Testis (tissue), 3 donors: ENCODE measurements around the gene COL23A1. TPM values are rescaled to one million over a fixed set of nuclear protein-coding genes. Genes with fewer than 3 reads are reported as not detected.

Experiments
- DNase-seq: peaks from one replicate; pipeline ENCODE4 v3.0.0-alpha.2; 2019
- H3K27ac ChIP-seq, 2 donors: fragments of 200-600 bp; sonication (generic); one replicate each; pipeline ENCODE4 v1.5.1; 2019
- H3K27me3 ChIP-seq: fragments of 200-600 bp; sonication (generic); one replicate; pipeline ENCODE4 v1.5.1; 2019
- H3K36me3 ChIP-seq: fragments of 200-600 bp; sonication (generic); one replicate; pipeline ENCODE4 v1.5.1; 2017; ENCODE audit warnings: low read depth; ENCODE audit errors: missing control alignments
- H3K4me1 ChIP-seq: fragments of 200-600 bp; sonication (generic); one replicate; pipeline ENCODE4 v1.5.1; 2019
- H3K4me3 ChIP-seq, 2 donors: fragments of 200-600 bp; sonication (generic); one replicate each; pipeline ENCODE4 v1.5.1; 2017 to 2019
- H3K9me3 ChIP-seq: fragments of 200-600 bp; sonication (generic); one replicate; pipeline ENCODE4 v1.5.1; 2017
- CTCF ChIP-seq, 3 experiments: fragments of 450-650 bp in 2 of 3; fragments of 200-600 bp in 1 of 3; sonication (generic) in 1 of 3; IDR thresholded peaks; one replicate each; pipeline ENCODE4 v1.5.1; 2016 to 2019; ENCODE audit warnings: antibody characterized with exemption in 3 of 3, mild to moderate bottlenecking in 2 of 3, moderate library complexity in 1 of 3
- POLR2A ChIP-seq: fragments of 450-650 bp; IDR thresholded peaks from one replicate; pipeline ENCODE4 v1.6.1; 2017; ENCODE audit warnings: antibody characterized with exemption, mild to moderate bottlenecking, moderate library complexity
- WGBS, 2 donors: methylation state at CpG; one replicate each; pipeline ENCODE4 v1.1.5; 2018; 5-methylcytosine and 5-hydroxymethylcytosine counted together
- intact Hi-C: fragments of 100-400 bp; cut with DNase I; formaldehyde crosslinking; loops from one replicate; pipeline ENCODE4 v1.15.1; 2023; ENCODE audit warnings: low total_unique reads
- polyA plus RNA-seq: library from polyadenylated mRNA; stranded (reverse); fragments of 350-450 nt; fragmentation: Illumina TruSeq; extraction: RNeasy Lipid Tissue Mini Kit (QIAGEN cat#74804); gene quantifications from one replicate; pipeline ENCODE4 v1.2.3, GENCODE V29; 2014; ENCODE audit warnings: low read depth, low replicate concordance; ENCODE audit not compliant: insufficient read depth
- total RNA-seq, 2 donors: library from RNA; depleted of rRNA; stranded (reverse); fragments of >200 nt; gene quantifications; one replicate each; pipeline ENCODE4 v1.2.3, GENCODE V29; 2016

COL23A1 gene
- total and polyA plus RNA-seq, 3 donors from 2014 or later = 4.3 to 5.5 (median 5.0) TPM

DNA sequence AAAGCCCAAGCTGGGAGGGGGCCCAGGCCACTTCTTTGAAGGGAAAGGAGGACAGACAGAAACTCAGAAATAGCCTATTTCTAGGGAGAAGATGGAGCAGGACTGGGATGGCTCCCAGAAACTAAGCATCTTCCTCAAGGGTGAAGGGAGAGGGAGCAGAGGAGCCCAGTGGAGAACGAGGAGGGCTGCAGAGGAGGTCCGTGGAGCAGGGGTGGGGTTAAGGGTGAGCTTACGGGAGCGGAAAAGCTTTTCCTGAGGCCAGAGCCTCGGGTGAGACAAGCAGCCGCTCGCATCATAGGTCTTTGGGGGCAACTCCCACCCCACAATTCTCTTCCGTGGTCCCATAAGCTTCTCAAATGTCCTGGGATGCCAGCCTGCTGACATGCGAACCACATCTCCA lies 230.5 kb downstream of the COL23A1 start:
- WGBS, 2 donors = 65 to 68% methylated on average over 9 of the region's 9 CpGs
- TF ChIP-seq POLR2A (no peak), CTCF (IDR thresholded peaks at IDR 0.05) (no peak)
- intact Hi-C loops = no loop called here

GRCh38 chr5:178357678-178358077 lies 232.5 kb downstream of the COL23A1 start:
- Histone ChIP-seq H3K27me3 (no peaks in the 10 kb centered on the region), H3K4me1 (peaks cover 10% of the 10 kb centered on the region), H3K4me3 (no peak overlapping the region), H3K27ac (no peak overlapping the region), H3K36me3 (no peaks in the 10 kb centered on the region), H3K9me3 (no peaks in the 10 kb centered on the region)
- no peak for TF ChIP-seq CTCF (IDR thresholded peaks at IDR 0.05)
- TF ChIP-seq POLR2A = no peak
- WGBS, 2 donors = 62 to 84% methylated on average over 5 of the region's 5 CpGs
- intact Hi-C loops = no loop called here
- DNase-seq = no peak

More for the DNA sequence above, 230.5 kb downstream of the COL23A1 start:
- Histone ChIP-seq H3K9me3 (no peaks in the 10 kb centered on the region), H3K27ac (no peak overlapping the region), H3K27me3 (no peaks in the 10 kb centered on the region), H3K4me3 (no peak overlapping the region), H3K4me1 (peaks cover 10% of the 10 kb centered on the region), H3K36me3 (no peaks in the 10 kb centered on the region)
- no peak for DNase-seq

GRCh38 chr5:178357121-178357521 lies 233.1 kb downstream of the COL23A1 start:
- no peak overlapping the region for H3K27ac ChIP-seq
- no peak for DNase-seq
- no peak for TF ChIP-seq CTCF (IDR thresholded peaks at IDR 0.05)
- TF ChIP-seq POLR2A = no peak

DNA sequence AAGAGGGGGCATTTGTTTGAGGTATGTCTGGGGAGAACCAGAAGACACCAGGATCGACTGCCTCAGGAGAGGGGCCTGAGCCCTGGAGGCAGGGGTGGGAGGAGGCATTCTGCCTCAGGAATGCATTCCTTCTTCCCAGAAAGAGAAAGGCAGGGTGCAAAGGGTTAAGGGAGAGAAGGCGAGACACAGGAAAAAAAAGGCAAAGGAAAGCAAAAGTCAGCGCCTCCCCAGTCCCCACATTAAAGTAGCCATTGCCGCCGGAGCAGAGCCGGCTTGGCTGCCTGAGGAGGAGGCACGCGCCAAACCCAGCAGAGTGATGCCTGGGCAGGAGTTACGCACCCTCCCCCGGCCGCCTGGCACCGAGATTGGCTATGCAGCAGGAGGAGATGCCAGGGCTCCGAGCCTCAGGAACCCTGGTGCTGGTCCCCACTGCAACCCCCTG lies 233.7 kb downstream of the COL23A1 start:
- no peaks in the 10 kb centered on the region for H3K9me3 ChIP-seq
- TF ChIP-seq CTCF (IDR thresholded peaks at IDR 0.05) (no peak), POLR2A (no peak)
- intact Hi-C loops = no loop called here
- DNase-seq = peak; percentile 46
- H3K27ac ChIP-seq = no peak overlapping the region
- 11 to 14% methylated on average over 13 of the region's 13 CpGs for WGBS, 2 donors
- H3K4me1 ChIP-seq = peaks cover 10% of the 10 kb centered on the region
- no peaks in the 10 kb centered on the region for H3K36me3 ChIP-seq
- no peaks in the 10 kb centered on the region for H3K27me3 ChIP-seq
- H3K4me3 ChIP-seq = no peak overlapping the region

More at GRCh38 chr5:178357121-178357521, 233.1 kb downstream of the COL23A1 start:
- H3K36me3 ChIP-seq = no peaks in the 10 kb centered on the region
- intact Hi-C loops = no loop called here
- no peak overlapping the region for H3K4me3 ChIP-seq
- H3K9me3 ChIP-seq = no peaks in the 10 kb centered on the region
- no peaks in the 10 kb centered on the region for H3K27me3 ChIP-seq
- peaks cover 10% of the 10 kb centered on the region for H3K4me1 ChIP-seq
- WGBS, 2 donors = 25 to 32% methylated on average over 13 of the region's 13 CpGs

DNA sequence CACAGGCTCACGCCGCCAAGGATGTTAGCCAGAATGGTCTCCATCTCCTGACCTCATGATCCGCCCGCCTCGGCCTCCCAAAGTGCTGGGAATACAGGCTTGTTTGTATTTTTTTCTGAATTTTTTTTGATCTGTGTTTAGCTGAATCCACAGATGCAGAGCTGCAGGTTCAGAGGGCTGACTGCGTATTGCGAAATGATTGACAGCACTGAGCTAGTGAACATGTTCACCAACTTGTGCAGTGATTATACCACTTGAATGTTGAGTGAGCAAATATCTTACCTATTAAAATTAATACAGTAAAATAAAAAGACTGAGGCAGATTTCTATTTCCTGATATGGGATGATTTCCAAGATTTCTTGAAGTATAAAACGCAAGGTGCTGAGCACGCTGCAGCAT lies 234.5 kb downstream of the COL23A1 start:
- peaks cover 10% of the 10 kb centered on the region for H3K4me1 ChIP-seq
- TF ChIP-seq CTCF (IDR thresholded peaks at IDR 0.05) = no peak
- TF ChIP-seq POLR2A = no peak
- no peak overlapping the region for H3K27ac ChIP-seq
- intact Hi-C loops = no loop called here
- H3K36me3 ChIP-seq = no peaks in the 10 kb centered on the region
- 93 to 94% methylated on average over 9 of the region's 9 CpGs for WGBS, 2 donors
- no peaks in the 10 kb centered on the region for H3K9me3 ChIP-seq
- H3K4me3 ChIP-seq = no peak overlapping the region
- no peaks in the 10 kb centered on the region for H3K27me3 ChIP-seq
- no peak for DNase-seq
